LHCN-M2 (cell line): ENCODE data around the gene HSBP1. TPM values are rescaled to one million over a fixed set of nuclear protein-coding genes. Genes with fewer than 3 reads are reported as not detected.

ENCODE experiments used
- DNase-seq: peaks from one replicate; pipeline ENCODE4 v3.0.0-alpha.2; 2012; ENCODE audit warnings: low read depth
- total RNA-seq: library from RNA; depleted of rRNA; stranded (reverse); fragments of >200 nt; gene quantifications from 2 replicates; pipeline ENCODE4 v1.2.3, GENCODE V29; 2014; rRNA removed

The HSBP1 gene
- total RNA-seq, 1 experiment from 2014 or later: 25.7 TPM

DNA sequence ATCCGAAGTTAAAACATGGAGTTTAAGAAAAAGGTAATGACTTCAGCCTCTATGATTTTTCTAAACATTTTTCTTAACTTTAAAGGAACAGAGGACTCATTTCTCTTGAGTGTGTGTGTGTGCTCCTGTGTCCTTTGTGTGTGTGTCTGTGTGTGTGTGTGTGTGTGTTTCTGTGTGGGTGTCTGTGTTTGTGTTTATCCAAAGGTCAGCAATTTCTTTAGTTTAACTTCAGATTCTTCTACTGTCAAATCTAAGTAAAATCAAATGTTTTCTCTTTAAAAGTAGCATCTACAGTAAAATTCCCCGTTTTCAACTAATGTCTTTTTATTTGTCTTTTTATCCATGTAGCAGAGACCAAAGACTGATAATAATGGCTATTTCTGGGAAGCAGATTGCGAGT, 31.8 kb downstream of the HSBP1 start:
- DNase-seq: no peak

DNA sequence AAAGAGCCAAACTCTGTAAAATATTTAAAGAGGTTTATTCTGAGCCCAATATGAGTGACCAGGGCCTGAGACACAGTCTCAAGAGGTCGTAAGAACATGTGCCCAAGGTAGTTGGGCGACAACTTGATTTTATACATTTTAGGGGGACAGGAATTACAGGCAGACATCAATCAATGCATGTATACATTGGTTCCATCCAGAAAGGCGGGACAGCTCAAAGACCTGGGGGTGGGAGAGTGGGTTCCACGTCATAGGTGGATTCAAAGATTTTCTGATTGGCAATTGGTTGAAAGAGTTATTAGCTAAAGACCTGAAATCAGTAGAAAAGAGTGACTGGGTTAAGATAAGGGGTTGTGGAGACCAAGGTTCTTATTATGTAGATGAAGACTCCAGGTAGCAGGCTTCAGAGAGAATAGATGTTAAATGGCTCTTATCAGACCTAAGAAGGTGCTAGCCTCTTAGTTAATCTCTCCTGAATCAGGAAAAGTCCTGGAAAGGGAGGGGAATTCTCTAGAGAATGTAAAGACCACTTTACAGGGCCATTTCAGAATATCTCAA, 32.4 kb downstream of the HSBP1 start:
- DNase-seq: no peak

DNA sequence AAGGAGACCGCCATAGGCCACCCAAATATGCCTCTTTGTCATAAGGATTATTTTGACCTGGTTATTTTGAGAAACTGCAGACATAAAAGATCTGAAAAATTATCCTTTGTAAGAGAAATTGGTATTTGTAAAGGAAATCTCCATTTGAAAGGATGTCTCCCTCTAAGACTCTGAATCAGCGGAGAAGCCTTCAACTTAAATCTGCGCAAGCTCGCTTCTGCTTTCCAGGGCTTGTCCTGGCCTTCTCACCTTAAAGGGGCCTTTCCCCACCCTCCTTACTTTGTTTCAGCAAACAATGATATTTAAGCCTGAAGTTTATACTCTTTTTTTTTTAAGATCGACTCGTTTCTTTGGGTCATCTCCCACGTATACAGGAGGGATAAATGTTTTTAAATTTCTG, 34.5 kb downstream of the HSBP1 start:
- DNase-seq: no peak

DNA sequence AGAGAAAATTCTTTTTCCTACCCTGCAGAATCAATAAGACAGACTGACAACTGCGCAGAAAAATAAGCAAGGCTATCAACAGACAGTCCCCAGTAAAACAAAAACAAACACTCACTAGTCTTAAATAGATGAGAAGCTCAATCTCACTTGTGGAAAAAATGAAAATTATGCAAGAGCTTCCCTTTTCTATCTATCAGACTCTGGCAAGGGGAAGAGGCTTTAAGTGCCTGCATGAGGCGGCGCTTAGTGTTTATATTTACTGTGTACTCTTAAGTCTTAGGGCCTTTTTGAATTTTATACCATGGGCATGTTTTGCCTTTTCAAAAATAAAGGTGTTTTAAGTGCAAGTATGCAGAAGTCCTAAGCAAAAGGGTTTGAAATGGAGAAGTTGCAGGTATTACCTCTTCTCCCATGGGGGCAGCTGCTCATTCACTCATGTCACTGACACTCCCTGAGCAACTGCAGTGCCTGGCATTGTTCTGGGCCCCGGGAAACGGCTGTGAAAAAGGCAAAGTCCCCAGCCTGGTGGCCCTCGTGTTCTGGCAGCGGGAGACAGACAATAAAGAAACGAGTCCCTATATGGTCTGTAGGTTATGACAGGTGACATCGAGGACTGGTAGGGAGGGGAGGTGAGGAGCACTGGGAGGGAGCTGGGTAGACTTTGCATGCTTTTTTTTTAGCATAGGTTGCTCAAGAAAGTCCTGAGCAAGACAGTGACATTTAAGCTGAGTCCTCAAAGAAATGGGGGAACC, 35.2 kb downstream of the HSBP1 start:
- no peak for DNase-seq

GRCh38 chr16:83843657-83844056, 35.9 kb downstream of the HSBP1 start:
- no peak for DNase-seq

GRCh38 chr16:83845263-83845662, 37.5 kb downstream of the HSBP1 start:
- no peak for DNase-seq

GRCh38 chr16:83847371-83848225, 39.8 kb downstream of the HSBP1 start:
- no peak for DNase-seq

DNA sequence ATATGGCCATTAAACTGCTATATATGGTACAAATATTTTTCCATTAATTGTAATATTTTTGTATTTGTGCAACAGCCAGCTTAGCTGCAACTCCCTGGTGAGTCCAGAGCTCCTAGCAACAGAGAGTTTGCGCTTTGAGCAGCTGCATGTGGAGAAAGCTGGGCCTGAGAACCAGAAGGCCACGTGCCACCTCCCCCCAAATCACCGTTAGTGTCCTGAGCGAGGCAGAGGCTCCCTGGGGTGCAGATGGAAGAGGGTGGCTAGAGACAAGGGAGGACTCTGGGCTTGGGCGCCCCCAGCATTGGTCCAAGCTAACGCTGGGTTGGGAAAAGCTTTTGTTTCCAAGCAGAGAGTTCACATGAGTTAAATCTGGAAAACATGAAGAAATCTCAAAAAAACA, 41.6 kb downstream of the HSBP1 start:
- DNase-seq: no peak

GRCh38 chr16:83850947-83851346, 43.2 kb downstream of the HSBP1 start:
- DNase-seq: no peak

DNA sequence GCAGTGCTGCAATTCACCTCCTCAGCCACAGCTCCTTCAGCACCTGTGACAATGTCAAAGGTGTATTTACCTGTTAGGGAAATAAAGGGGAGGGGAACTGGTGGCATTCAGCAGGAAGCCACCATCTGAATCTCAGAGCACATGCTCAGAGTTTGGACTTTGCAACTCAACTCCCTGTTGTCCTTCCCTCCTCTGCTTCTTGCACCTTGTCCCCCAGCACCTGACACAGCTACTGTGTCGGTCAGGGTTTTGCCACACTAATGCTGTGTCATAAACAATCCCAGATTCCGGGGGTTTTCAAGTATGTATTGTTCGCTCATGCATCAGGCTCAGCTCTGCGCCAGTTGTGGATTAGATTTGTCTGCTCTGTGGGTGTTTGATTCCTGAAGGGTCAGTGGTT, 43.7 kb downstream of the HSBP1 start:
- no peak for DNase-seq

GRCh38 chr16:83852774-83853173, 45.0 kb downstream of the HSBP1 start:
- DNase-seq: no peak

GRCh38 chr16:83853834-83854233, 46.1 kb downstream of the HSBP1 start:
- DNase-seq: no peak

GRCh38 chr16:83854420-83854819, 46.6 kb downstream of the HSBP1 start:
- DNase-seq: no peak

- no peak for DNase-seq
Measured at GRCh38 chr16:83856792-83857191, 49.0 kb downstream of the HSBP1 start.

- DNase-seq: no peak
Measured at GRCh38 chr16:83859265-83859664, 51.5 kb downstream of the HSBP1 start.

GRCh38 chr16:83862661-83863060, 54.9 kb downstream of the HSBP1 start:
- DNase-seq: no peak

GRCh38 chr16:83863682-83864081, 55.9 kb downstream of the HSBP1 start:
- DNase-seq: no peak

Other genes starting within 250 kb of the HSBP1 start
- gene MLYCD, start 91.1 kb downstream of the HSBP1 start, total RNA-seq: 2.4 and 2.7 TPM in 2 replicates
- 5.8 and 6.5 TPM in 2 replicates for gene OSGIN1, start 145.3 kb downstream of the HSBP1 start, total RNA-seq
- gene NECAB2, start 160.3 kb downstream of the HSBP1 start, total RNA-seq: not detected in 2 replicates
- gene SLC38A8, start 234.8 kb downstream of the HSBP1 start, total RNA-seq: not detected in 2 replicates